ENCODE results near the gene SENP7.

GRCh38 chr3:101458387-101458786, 54.6 kb downstream of the SENP7 start:
- TF ChIP-seq, protein P1, sequence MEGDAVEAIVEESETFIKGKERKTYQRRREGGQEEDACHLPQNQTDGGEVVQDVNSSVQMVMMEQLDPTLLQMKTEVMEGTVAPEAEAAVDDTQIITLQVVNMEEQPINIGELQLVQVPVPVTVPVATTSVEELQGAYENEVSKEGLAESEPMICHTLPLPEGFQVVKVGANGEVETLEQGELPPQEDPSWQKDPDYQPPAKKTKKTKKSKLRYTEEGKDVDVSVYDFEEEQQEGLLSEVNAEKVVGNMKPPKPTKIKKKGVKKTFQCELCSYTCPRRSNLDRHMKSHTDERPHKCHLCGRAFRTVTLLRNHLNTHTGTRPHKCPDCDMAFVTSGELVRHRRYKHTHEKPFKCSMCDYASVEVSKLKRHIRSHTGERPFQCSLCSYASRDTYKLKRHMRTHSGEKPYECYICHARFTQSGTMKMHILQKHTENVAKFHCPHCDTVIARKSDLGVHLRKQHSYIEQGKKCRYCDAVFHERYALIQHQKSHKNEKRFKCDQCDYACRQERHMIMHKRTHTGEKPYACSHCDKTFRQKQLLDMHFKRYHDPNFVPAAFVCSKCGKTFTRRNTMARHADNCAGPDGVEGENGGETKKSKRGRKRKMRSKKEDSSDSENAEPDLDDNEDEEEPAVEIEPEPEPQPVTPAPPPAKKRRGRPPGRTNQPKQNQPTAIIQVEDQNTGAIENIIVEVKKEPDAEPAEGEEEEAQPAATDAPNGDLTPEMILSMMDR (conservative IDR thresholded peaks at IDR 0.05) = no peak
- TF ChIP-seq EZH2 (IDR thresholded peaks at IDR 0.05; ENCODE audit: low read depth) = no peak

Measured in PC-9 (cell line).